Heart left ventricle (tissue), 16 donors: ENCODE data around the gene SFXN1. TPM values are rescaled to one million over a fixed set of nuclear protein-coding genes. Genes with fewer than 3 reads are reported as not detected.
"Not testable (repeated sequence)": the region's sequence is repeated elsewhere in the genome, so short reads cannot be mapped to it uniquely, and the experiment has no call there.

Source experiments
- ATAC-seq, 4 donors: fragments of 200-7000 bp; cut with Tn5 transposase; one replicate each; pipeline ENCODE4 v1.9.1; 2020 to 2022; ENCODE audit warnings: moderate library complexity in 4 of 4, mild to moderate bottlenecking in 3 of 4, moderate number of reproducible peaks in 1 of 4
- DNase-seq, 5 donors: peaks; one replicate each; pipeline ENCODE4 v3.0.0-alpha.2; 2020
- H3K27ac ChIP-seq, 12 donors: fragments of 200-600 bp; sonication (generic) in 4 of 12; one replicate each; pipeline versions ENCODE4 v1.5.0 to v1.8.0; 2016 to 2022; ENCODE audit warnings: mild to moderate bottlenecking in 2 of 12
- H3K27me3 ChIP-seq, 9 donors: fragments of 200-600 bp; sonication (generic) in 2 of 9; one replicate each; pipeline versions ENCODE4 v1.5.1 to v1.8.0; 2016 to 2022; ENCODE audit warnings: mild to moderate bottlenecking in 3 of 9
- H3K36me3 ChIP-seq, 9 donors: fragments of 200-600 bp; sonication (generic) in 2 of 9; one replicate each; pipeline versions ENCODE4 v1.5.0 to v1.8.0; 2018 to 2022; ENCODE audit warnings: mild to moderate bottlenecking in 2 of 9
- H3K4me1 ChIP-seq, 12 donors: fragments of 200-600 bp; sonication (generic) in 4 of 12; one replicate each; pipeline versions ENCODE4 v1.5.0 to v1.8.0; 2016 to 2022; ENCODE audit warnings: mild to moderate bottlenecking in 3 of 12
- H3K4me3 ChIP-seq, 12 donors: fragments of 200-600 bp; sonication (generic) in 4 of 12; one replicate each; pipeline versions ENCODE4 v1.5.0 to v1.8.0; 2017 to 2022; ENCODE audit warnings: mild to moderate bottlenecking in 9 of 12, moderate library complexity in 4 of 12
- H3K9me3 ChIP-seq, 12 donors: fragments of 200-600 bp; sonication (generic) in 4 of 12; one replicate each; pipeline versions ENCODE4 v1.5.0 to v1.8.0; 2016 to 2022; ENCODE audit warnings: mild to moderate bottlenecking in 1 of 12
- CTCF ChIP-seq, 12 donors: fragments of 200-600 bp; sonication (generic) in 4 of 12; IDR thresholded peaks; one replicate each; pipeline versions ENCODE4 v1.5.0 to v1.8.0; 2018 to 2022; ENCODE audit warnings: antibody characterized with exemption in 12 of 12, mild to moderate bottlenecking in 5 of 12
- POLR2A ChIP-seq, 2 donors: fragments of 450-650 bp; IDR thresholded peaks; one replicate each; pipeline ENCODE4 v1.6.1; 2017; ENCODE audit warnings: antibody characterized with exemption in 2 of 2, mild to moderate bottlenecking in 2 of 2, moderate library complexity in 2 of 2
- WGBS, 4 donors: extraction: QIAGEN DNeasy Blood & Tissue Kit in 2 of 4; methylation state at CpG; one replicate each; pipeline versions ENCODE4 v1.1.5 to v1.1.7; 2013 to 2018; 5-methylcytosine and 5-hydroxymethylcytosine counted together
- intact Hi-C, 10 donors: fragments of 100-400 bp; cut with DNase I; formaldehyde crosslinking; loops; one replicate each; pipeline versions ENCODE4 v1.11.1 to v1.14.2; 2022
- polyA plus RNA-seq, 2 donors: library from polyadenylated mRNA; stranded (reverse); fragments of 200-250 nt; gene quantifications; one replicate each; pipeline ENCODE4 v1.2.3, GENCODE V29; 2013
- total RNA-seq, 9 donors: library from RNA; depleted of rRNA in 2 of 9; stranded (reverse); fragments of >200 nt in 2 of 9; fragmentation: NEBNext Ultra II Directional in 3 of 9; extraction: Animal tissue kit (Norgen Biotek cat#: 25700) in 3 of 9; gene quantifications; one replicate each; pipeline versions ENCODE4 v1.1.0 to v1.2.4, GENCODE V29; 2016 to 2023
- donor health status: ischemic (EF 13 %, LVEDD 7.1; RV severe dilation, severe dysfunction).
- donor health status: healthy with polysubstance abuse.
- donor health status: DM: no; HTN: yes; CAD: no.
- donor health status: DM: no; HTN: no; CAD: no.
- donor health status: ischemic (EF 25% LVEDD 6.9; RV normal size, moderate dysfunction).
- donor health status: ischemic (EF 25% LVEDD 5.7; RV mildly dilated, moderate dysfunction).
- donor health status: healthy.
- donor health status: DM: yes; HTN: yes; CAD: no.
- donor health status: ischemic (EF 35%, LVEDD 5.7; RV mildly dilated, moderate dysfunction).
- donor health status: nonischemic (EF 11% LVEDD 7.7; RV severe dilation, severe dysfunction).
- donor health status: DM: yes; HTN: yes; CAD: no.
- donor health status: PGD.
- donor health status: ischemic (EF 29% LVEDD 5.4; RV normal size, mild dysfunction).
- donor health status: nonischemic (EF 23%, LVEDD 6.1; RV moderate dilation, normal function).

SFXN1 gene
- total and polyA plus RNA-seq, 11 donors, result 13.8 to 42.9 (median 32.5) TPM

- H3K9me3 ChIP-seq, result no peaks in the 10 kb centered on the region
- H3K27ac ChIP-seq, result no peak overlapping the region
- 74 to 81% (median 78%) methylated on average over 2 of the region's 2 CpGs for WGBS, 4 donors
- DNase-seq (no peak), ATAC-seq (no peak)
- intact Hi-C loops, result no loop called here
- H3K27me3 ChIP-seq, result peaks cover 0 to 82% (median 14%) of the 10 kb centered on the region in 9 donors
- H3K36me3 ChIP-seq, result no peaks in the 10 kb centered on the region
- TF ChIP-seq CTCF (IDR thresholded peaks at IDR 0.05), result no peak
- no peak for TF ChIP-seq POLR2A (IDR thresholded peaks at IDR 0.05)
- no peak overlapping the region for H3K4me3 ChIP-seq
- no peaks in the 10 kb centered on the region for H3K4me1 ChIP-seq
Measured at GRCh38 chr5:175452166-175452565, 26.2 kb upstream of the SFXN1 start.

GRCh38 chr5:175454338-175454737, 24.0 kb upstream of the SFXN1 start:
- peaks cover 0 to 77% (median 12%) of the 10 kb centered on the region in 9 donors for H3K27me3 ChIP-seq
- WGBS, 4 donors, result 88 to 91% (median 89%) methylated on average over 5 of the region's 5 CpGs
- DNase-seq, ATAC-seq, H3K36me3 ChIP-seq, H3K9me3 ChIP-seq, intact Hi-C loops, H3K4me3 ChIP-seq, H3K27ac ChIP-seq, H3K4me1 ChIP-seq: not testable (repeated sequence)

- no peak for TF ChIP-seq POLR2A (IDR thresholded peaks at IDR 0.05)
- TF ChIP-seq CTCF (IDR thresholded peaks at IDR 0.05), result no peak
- Histone ChIP-seq H3K27ac (no peak overlapping the region), H3K27me3 (peaks cover 0 to 62% (median 12%) of the 10 kb centered on the region in 9 donors), H3K9me3 (no peaks in the 10 kb centered on the region), H3K4me3 (no peak overlapping the region), H3K4me1 (no peaks in the 10 kb centered on the region), H3K36me3 (no peaks in the 10 kb centered on the region)
- DNase-seq (no peak), ATAC-seq (no peak)
- intact Hi-C loops, result no loop called here
- WGBS, 4 donors, result 67 to 73% (median 69%) methylated on average over 11 of the region's 11 CpGs
Measured at GRCh38 chr5:175456105-175456742, 22.1 kb upstream of the SFXN1 start.

GRCh38 chr5:175457466-175457865, 20.9 kb upstream of the SFXN1 start:
- ATAC-seq, result no peak
- 73 to 87% (median 85%) methylated on average over 1 of the region's 1 CpG for WGBS, 4 donors
- intact Hi-C loops, result no loop called here

More at GRCh38 chr5:175457466-175457865, 20.9 kb upstream of the SFXN1 start:
- H3K4me3 ChIP-seq, result no peak overlapping the region
- TF ChIP-seq POLR2A (IDR thresholded peaks at IDR 0.05) (no peak), CTCF (IDR thresholded peaks at IDR 0.05) (no peak)
- peaks cover 0 to 51% (median 12%) of the 10 kb centered on the region in 9 donors for H3K27me3 ChIP-seq
- H3K27ac ChIP-seq, result no peak overlapping the region
- H3K9me3 ChIP-seq, result no peaks in the 10 kb centered on the region
- DNase-seq, result no peak
- H3K36me3 ChIP-seq, result no peaks in the 10 kb centered on the region
- no peaks in the 10 kb centered on the region for H3K4me1 ChIP-seq
